K562 (cell line): ENCODE data around the gene IDNK. TPM values are rescaled to one million over a fixed set of nuclear protein-coding genes. Genes with fewer than 3 reads are reported as not detected.

Experiments used
- BRD4 ChIP-seq: fragments of 200-600 bp; sonication (generic); IDR thresholded peaks from 2 replicates; pipeline ENCODE4 v1.6.1; 2017; ENCODE audit warnings: inconsistent platforms
- CHD4 ChIP-seq: fragments of 200-600 bp; sonication (generic); IDR thresholded peaks from 3 replicates; pipeline ENCODE4 v1.6.1; 2012; ENCODE audit warnings: low read depth, mild to moderate bottlenecking, mixed read lengths, low read length, inconsistent platforms; ENCODE audit not compliant: insufficient read depth, insufficient replicate concordance, poor library complexity, severe bottlenecking
- CREB1 ChIP-seq, 2 experiments: sonication (generic) in 1 of 2; formaldehyde crosslinking in 1 of 2; IDR thresholded peaks; 2 replicates each; pipeline versions ENCODE4 v1.6.1 to v1.8.0; 2012 to 2022; ENCODE audit warnings: inconsistent platforms in 1 of 2, mild to moderate bottlenecking in 1 of 2, missing genetic modification reagents in 1 of 2, moderate library complexity in 1 of 2
- DMBX1 ChIP-seq: fragments of 250-450 bp; sonication (Bioruptor Pico); IDR thresholded peaks from 2 replicates; pipeline ENCODE4 v1.8.0; 2022; ENCODE audit warnings: inconsistent platforms, mild to moderate bottlenecking, moderate library complexity, borderline replicate concordance
- DPF2 ChIP-seq: fragments of 450-650 bp; IDR thresholded peaks from 2 replicates; pipeline ENCODE4 v1.6.1; 2016
- ETS2 ChIP-seq: IDR thresholded peaks from 2 replicates; pipeline ENCODE4 v1.6.1; 2016; ENCODE audit warnings: borderline replicate concordance, missing genetic modification characterization, mild to moderate bottlenecking, moderate library complexity, missing compliant biosample characterization; ENCODE audit not compliant: poor library complexity, severe bottlenecking
- HNRNPH1 ChIP-seq: fragments of 200-400 bp; formaldehyde crosslinking; optimal IDR thresholded peaks from 2 replicates; pipeline ENCODE3; 2017; ENCODE audit warnings: low read depth, mild to moderate bottlenecking, low read length, moderate library complexity
- IFI16 ChIP-seq: fragments of 250-450 bp; sonication (Bioruptor Pico); IDR thresholded peaks from 2 replicates; pipeline ENCODE4 v2.1.2; 2022; ENCODE audit warnings: mild to moderate bottlenecking, inconsistent platforms
- JUND ChIP-seq, 2 experiments: IDR thresholded peaks; 2 replicates in 1 of 2; 3 replicates in 1 of 2; pipeline ENCODE4 v1.6.1; 2011; ENCODE audit warnings: borderline replicate concordance in 2 of 2, low read depth in 2 of 2, low read length in 2 of 2, improper control_type of control experiment in 1 of 2, missing biosample characterization in 1 of 2, missing genetic modification characterization in 1 of 2, missing genetic modification reagents in 1 of 2
- MCM3 ChIP-seq: fragments of 450-650 bp; IDR thresholded peaks from 2 replicates; pipeline ENCODE4 v1.6.1; 2016
- MECOM ChIP-seq: fragments of 250-450 bp; sonication (Bioruptor Pico); IDR thresholded peaks from 2 replicates; pipeline ENCODE4 v1.8.0; 2022; ENCODE audit warnings: inconsistent platforms
- NFRKB ChIP-seq: fragments of 450-650 bp; IDR thresholded peaks from 2 replicates; pipeline ENCODE4 v1.6.1; 2016; ENCODE audit warnings: low read depth
- PHTF2 ChIP-seq: fragments of 250-450 bp; sonication (Bioruptor Pico); IDR thresholded peaks from 2 replicates; pipeline ENCODE4 v1.5.0; 2021; ENCODE audit warnings: mild to moderate bottlenecking
- STAT5A ChIP-seq: IDR thresholded peaks from 2 replicates; pipeline ENCODE4 v1.6.1; 2012; ENCODE audit warnings: low read length, inconsistent platforms, borderline replicate concordance
- ZKSCAN8 ChIP-seq: fragments of 200-800 bp; sonication (Bioruptor generic); IDR thresholded peaks from 2 replicates; pipeline ENCODE4 v1.6.1; 2016; ENCODE audit warnings: missing genetic modification characterization, missing compliant biosample characterization
- ZNF707 ChIP-seq: fragments of 250-450 bp; sonication (Bioruptor Pico); conservative IDR thresholded peaks from 2 replicates; pipeline ENCODE4 v1.8.0; 2022; ENCODE audit warnings: inconsistent platforms, mild to moderate bottlenecking, moderate library complexity
- polyA plus RNA-seq, 8 experiments: library from polyadenylated mRNA; depleted of rRNA in 4 of 8; stranded (reverse) in 5 of 8; unstranded in 3 of 8; fragments of >200 nt; fragmentation: Nextera tagmentation in 2 of 8; fragmentation: Illumina TruSeq in 1 of 8; extraction: Ambion mirVana in 2 of 8; extraction: Trizol in 1 of 8; gene quantifications; 2 replicates each; pipeline versions ENCODE4 v1.2.1 to v1.2.3, GENCODE V29; 2011 to 2014; ENCODE audit warnings: inconsistent platforms in 1 of 8, missing spikeins in 1 of 8
- total RNA-seq, 7 experiments: library from RNA; depleted of rRNA in 6 of 7; stranded (reverse); fragments of >200 nt in 6 of 7; fragmentation: Illumina TruSeq in 2 of 7; extraction: Trizol in 2 of 7; gene quantifications; 2 replicates each; pipeline versions ENCODE4 v1.2.1 to v1.2.3, GENCODE V29; 2011 to 2021; ENCODE audit warnings: low replicate concordance in 1 of 7
- TF ChIP-seq, protein P1 (sequence below): fragments of 250-450 bp; sonication (Bioruptor Pico); IDR thresholded peaks from 2 replicates; pipeline ENCODE4 v1.8.0; 2022; ENCODE audit warnings: moderate library complexity, mild to moderate bottlenecking, inconsistent platforms
- TF ChIP-seq, protein P2 (sequence below): fragments of 250-450 bp; sonication (Bioruptor Pico); IDR thresholded peaks from 2 replicates; pipeline ENCODE4 v1.8.0; 2021; ENCODE audit warnings: mild to moderate bottlenecking, moderate library complexity
- TF ChIP-seq, protein P3 (sequence below): fragments of 250-450 bp; sonication (Bioruptor Pico); IDR thresholded peaks from 2 replicates; pipeline ENCODE4 v1.8.0; 2021; ENCODE audit warnings: moderate library complexity, mild to moderate bottlenecking, inconsistent platforms
- TF ChIP-seq, protein P4 (sequence below): fragments of 450-650 bp; IDR thresholded peaks from 2 replicates; pipeline ENCODE4 v1.6.1; 2016; ENCODE audit warnings: mild to moderate bottlenecking
- TF ChIP-seq, protein P5 (sequence below): fragments of 450-650 bp; IDR thresholded peaks from 2 replicates; pipeline ENCODE4 v1.6.1; 2016; ENCODE audit warnings: antibody characterized with exemption

Gene IDNK
- total and polyA plus RNA-seq, 9 of the 15 experiments (the other 6 are each of a cell fraction or from before 2014, with no cell fraction given) = 0.41 to 1.1 (median 0.55) TPM

DNA sequence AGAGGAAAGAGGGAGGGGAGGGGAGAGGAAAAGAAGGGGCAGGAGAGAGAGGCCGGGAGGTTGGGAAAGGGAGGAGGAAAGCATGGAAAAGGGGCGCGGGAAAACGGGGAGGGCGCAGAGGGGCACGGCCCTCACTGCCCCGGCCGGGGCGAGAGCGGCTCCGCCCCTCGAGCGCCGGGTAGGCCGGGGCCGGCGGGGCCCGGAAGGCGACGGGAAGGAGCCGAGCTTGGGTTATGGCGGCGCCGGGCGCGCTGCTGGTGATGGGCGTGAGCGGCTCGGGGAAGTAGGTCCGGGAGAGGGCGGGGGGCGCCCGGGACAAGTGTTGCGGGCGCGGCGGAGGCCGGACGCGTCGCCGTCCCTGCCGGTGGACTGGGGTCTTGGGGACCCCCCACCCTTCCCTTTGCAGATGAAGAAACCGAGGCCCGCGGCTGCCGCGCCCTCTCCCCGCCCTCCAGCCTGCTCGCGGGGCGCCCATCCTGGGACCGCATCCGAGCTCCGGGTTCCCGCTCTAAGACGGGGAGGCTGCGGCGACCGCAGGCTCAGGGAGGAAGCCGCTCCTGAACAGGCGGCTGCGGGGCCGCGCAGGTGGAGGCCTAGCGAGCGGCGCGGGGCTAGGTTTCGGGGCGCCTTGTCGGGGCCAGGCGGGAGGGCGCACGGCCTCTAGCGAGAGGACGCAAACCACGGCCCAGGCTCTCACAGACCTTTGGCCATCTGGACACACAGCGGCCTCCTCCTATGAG is at the start of gene IDNK (continued):
- TF ChIP-seq ETS2 (tag) = no peak
- peak; percentile 49; the same call in 1 of the 2 replicates for TF ChIP-seq NFRKB
- TF ChIP-seq CHD4 = no peak
- no peak for TF ChIP-seq DPF2
- no peak for TF ChIP-seq PHTF2 (CRISPR knock-in tag)
- no peak for TF ChIP-seq DMBX1 (CRISPR knock-in tag)
- TF ChIP-seq HNRNPH1 = no peak
- peak; percentile 50; the same call in 1 of the 2 replicates for TF ChIP-seq CREB1 (IDR thresholded peaks at IDR 0.05)
- TF ChIP-seq CREB1 (CRISPR knock-in tag; IDR thresholded peaks at IDR 0.05) = peak; percentile 13; the same call in 1 of the 2 replicates
- TF ChIP-seq ZNF707 (CRISPR knock-in tag) = no peak
- TF ChIP-seq BRD4 = peak; percentile 61; the same call in 1 of the 2 replicates
- TF ChIP-seq, protein P1, sequence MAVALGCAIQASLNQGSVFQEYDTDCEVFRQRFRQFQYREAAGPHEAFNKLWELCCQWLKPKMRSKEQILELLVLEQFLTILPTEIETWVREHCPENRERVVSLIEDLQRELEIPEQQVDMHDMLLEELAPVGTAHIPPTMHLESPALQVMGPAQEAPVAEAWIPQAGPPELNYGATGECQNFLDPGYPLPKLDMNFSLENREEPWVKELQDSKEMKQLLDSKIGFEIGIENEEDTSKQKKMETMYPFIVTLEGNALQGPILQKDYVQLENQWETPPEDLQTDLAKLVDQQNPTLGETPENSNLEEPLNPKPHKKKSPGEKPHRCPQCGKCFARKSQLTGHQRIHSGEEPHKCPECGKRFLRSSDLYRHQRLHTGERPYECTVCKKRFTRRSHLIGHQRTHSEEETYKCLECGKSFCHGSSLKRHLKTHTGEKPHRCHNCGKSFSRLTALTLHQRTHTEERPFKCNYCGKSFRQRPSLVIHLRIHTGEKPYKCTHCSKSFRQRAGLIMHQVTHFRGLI (CRISPR knock-in tag) = no peak
- no peak for TF ChIP-seq MCM3
- TF ChIP-seq ZKSCAN8 = no peak
- TF ChIP-seq MECOM (CRISPR knock-in tag) = no peak
- TF ChIP-seq, protein P2, sequence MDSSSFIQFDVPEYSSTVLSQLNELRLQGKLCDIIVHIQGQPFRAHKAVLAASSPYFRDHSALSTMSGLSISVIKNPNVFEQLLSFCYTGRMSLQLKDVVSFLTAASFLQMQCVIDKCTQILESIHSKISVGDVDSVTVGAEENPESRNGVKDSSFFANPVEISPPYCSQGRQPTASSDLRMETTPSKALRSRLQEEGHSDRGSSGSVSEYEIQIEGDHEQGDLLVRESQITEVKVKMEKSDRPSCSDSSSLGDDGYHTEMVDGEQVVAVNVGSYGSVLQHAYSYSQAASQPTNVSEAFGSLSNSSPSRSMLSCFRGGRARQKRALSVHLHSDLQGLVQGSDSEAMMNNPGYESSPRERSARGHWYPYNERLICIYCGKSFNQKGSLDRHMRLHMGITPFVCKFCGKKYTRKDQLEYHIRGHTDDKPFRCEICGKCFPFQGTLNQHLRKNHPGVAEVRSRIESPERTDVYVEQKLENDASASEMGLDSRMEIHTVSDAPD (CRISPR knock-in tag) = no peak
- TF ChIP-seq, protein P3, sequence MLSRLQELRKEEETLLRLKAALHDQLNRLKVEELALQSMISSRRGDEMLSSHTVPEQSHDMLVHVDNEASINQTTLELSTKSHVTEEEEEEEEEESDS (CRISPR knock-in tag) = no peak
- no peak for TF ChIP-seq JUND (IDR thresholded peaks at IDR 0.05; ENCODE audit: borderline replicate concordance, low read depth, low read length)
- TF ChIP-seq JUND (tag; IDR thresholded peaks at IDR 0.05; ENCODE audit: borderline replicate concordance, low read depth, low read length) = no peak
- TF ChIP-seq, protein P4, sequence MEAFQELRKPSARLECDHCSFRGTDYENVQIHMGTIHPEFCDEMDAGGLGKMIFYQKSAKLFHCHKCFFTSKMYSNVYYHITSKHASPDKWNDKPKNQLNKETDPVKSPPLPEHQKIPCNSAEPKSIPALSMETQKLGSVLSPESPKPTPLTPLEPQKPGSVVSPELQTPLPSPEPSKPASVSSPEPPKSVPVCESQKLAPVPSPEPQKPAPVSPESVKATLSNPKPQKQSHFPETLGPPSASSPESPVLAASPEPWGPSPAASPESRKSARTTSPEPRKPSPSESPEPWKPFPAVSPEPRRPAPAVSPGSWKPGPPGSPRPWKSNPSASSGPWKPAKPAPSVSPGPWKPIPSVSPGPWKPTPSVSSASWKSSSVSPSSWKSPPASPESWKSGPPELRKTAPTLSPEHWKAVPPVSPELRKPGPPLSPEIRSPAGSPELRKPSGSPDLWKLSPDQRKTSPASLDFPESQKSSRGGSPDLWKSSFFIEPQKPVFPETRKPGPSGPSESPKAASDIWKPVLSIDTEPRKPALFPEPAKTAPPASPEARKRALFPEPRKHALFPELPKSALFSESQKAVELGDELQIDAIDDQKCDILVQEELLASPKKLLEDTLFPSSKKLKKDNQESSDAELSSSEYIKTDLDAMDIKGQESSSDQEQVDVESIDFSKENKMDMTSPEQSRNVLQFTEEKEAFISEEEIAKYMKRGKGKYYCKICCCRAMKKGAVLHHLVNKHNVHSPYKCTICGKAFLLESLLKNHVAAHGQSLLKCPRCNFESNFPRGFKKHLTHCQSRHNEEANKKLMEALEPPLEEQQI = no peak
- no peak for TF ChIP-seq IFI16 (CRISPR knock-in tag)
- TF ChIP-seq, protein P5, sequence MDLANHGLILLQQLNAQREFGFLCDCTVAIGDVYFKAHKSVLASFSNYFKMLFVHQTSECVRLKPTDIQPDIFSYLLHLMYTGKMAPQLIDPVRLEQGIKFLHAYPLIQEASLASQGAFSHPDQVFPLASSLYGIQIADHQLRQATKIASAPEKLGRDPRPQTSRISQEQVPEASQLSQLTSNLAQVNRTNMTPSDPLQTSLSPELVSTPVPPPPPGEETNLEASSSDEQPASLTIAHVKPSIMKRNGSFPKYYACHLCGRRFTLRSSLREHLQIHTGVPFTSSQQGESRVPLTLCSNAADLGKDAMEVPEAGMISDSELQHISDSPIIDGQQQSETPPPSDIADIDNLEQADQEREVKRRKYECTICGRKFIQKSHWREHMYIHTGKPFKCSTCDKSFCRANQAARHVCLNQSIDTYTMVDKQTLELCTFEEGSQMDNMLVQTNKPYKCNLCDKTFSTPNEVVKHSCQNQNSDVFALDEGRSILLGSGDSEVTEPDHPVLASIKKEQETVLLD = no peak
- TF ChIP-seq STAT5A = no peak
